ENCODE results near the gene DUSP12. TPM values are rescaled to one million over a fixed set of nuclear protein-coding genes. Genes with fewer than 3 reads are reported as not detected.

DUSP12 gene
- total and polyA plus RNA-seq, 9 of the 15 experiments (the other 6 are each of a cell fraction or from before 2014, with no cell fraction given), result 10.4 to 81.4 (median 43.6) TPM

DNA sequence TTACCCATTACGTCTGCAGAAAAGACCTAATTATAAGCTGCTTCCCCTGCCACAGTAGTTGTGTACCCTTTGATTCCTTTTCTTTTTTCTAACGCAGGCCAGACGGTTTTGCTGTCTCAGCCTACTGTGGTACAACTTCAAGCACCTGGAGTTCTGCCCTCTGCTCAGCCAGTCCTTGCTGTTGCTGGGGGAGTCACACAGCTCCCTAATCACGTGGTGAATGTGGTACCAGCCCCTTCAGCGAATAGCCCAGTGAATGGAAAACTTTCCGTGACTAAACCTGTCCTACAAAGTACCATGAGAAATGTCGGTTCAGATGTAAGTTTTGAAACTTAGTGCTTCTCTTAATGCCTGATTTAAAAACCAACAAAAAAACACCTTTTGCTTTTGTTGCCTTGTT is 52.4 kb downstream of the DUSP12 start (continued):
- TF ChIP-seq, protein P1, sequence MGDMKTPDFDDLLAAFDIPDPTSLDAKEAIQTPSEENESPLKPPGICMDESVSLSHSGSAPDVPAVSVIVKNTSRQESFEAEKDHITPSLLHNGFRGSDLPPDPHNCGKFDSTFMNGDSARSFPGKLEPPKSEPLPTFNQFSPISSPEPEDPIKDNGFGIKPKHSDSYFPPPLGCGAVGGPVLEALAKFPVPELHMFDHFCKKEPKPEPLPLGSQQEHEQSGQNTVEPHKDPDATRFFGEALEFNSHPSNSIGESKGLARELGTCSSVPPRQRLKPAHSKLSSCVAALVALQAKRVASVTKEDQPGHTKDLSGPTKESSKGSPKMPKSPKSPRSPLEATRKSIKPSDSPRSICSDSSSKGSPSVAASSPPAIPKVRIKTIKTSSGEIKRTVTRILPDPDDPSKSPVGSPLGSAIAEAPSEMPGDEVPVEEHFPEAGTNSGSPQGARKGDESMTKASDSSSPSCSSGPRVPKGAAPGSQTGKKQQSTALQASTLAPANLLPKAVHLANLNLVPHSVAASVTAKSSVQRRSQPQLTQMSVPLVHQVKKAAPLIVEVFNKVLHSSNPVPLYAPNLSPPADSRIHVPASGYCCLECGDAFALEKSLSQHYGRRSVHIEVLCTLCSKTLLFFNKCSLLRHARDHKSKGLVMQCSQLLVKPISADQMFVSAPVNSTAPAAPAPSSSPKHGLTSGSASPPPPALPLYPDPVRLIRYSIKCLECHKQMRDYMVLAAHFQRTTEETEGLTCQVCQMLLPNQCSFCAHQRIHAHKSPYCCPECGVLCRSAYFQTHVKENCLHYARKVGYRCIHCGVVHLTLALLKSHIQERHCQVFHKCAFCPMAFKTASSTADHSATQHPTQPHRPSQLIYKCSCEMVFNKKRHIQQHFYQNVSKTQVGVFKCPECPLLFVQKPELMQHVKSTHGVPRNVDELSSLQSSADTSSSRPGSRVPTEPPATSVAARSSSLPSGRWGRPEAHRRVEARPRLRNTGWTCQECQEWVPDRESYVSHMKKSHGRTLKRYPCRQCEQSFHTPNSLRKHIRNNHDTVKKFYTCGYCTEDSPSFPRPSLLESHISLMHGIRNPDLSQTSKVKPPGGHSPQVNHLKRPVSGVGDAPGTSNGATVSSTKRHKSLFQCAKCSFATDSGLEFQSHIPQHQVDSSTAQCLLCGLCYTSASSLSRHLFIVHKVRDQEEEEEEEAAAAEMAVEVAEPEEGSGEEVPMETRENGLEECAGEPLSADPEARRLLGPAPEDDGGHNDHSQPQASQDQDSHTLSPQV (IDR thresholded peaks at IDR 0.05), result no peak
- TF ChIP-seq BRD9 (IDR thresholded peaks at IDR 0.05; ENCODE audit: low read depth, partially characterized antibody), result no peak
- no peak for TF ChIP-seq HNRNPUL1 (IDR thresholded peaks at IDR 0.05; ENCODE audit: low read length)

DNA sequence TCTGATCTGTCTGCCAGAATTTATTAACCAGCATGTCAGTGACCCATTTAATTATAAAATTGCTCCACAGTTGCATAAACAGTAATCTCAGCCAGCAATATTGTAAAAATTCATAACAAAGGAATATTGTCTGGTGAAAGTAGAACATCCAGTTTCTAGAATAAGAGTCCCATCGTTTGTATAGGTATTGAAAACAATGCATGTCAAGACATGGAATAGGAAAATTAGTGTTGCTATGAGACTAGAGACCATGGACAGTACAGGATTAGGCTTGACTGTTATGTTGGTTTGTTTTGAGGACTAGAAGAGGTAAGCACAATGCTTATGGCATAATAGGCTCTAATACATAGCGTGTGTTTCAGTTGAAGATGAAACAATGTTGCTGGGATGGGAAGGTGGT is 53.6 kb downstream of the DUSP12 start:
- no TSS peak for BruUV-seq (replicated peaks)
- no peaks in the 10 kb centered on the region for H3K9me3 ChIP-seq (replicated peaks; ENCODE audit: control insufficient read depth, insufficient read depth, low read depth, low read length)
- no peak overlapping the region for H3K9ac ChIP-seq (ENCODE audit: insufficient read depth in 1 of 2, low read depth in 2 of 2, low read length in 2 of 2)
- H3K27me3 ChIP-seq (ENCODE audit: control insufficient read depth in 2 of 2, insufficient read depth in 2 of 2, low read length in 2 of 2), result no peaks in the 10 kb centered on the region
- ChIA-PET CTCF (ENCODE audit: low intra/inter-chr PET ratio) (no interaction called here), POLR2A (interaction anchor here (0.6 kb wide), 1 partner anchor 9 kb away, joined by 3 read pairs; no protein-coding TSS in a partner anchor)
- ATAC-seq, result no peak
- H3K27ac ChIP-seq (ENCODE audit: extremely low read depth, low read depth, low read length), result no peak overlapping the region
- H3K79me2 ChIP-seq (ENCODE audit: control insufficient read depth, insufficient read depth, low read length), result no peaks in the 10 kb centered on the region
- intact Hi-C loops (cut with micrococcal nuclease) (no loop called here), in situ Hi-C loops (cut with MboI) (no loop called here)
- H3K36me3 ChIP-seq (ENCODE audit: control insufficient read depth, insufficient read depth, low read length), result peaks cover 53% of the 10 kb centered on the region
- no peak overlapping the region for H3K4me2 ChIP-seq (ENCODE audit: insufficient read depth, low read length)
- FAIRE-seq, result no peak
- no peaks in the 10 kb centered on the region for H3K9me1 ChIP-seq (ENCODE audit: control insufficient read depth, insufficient read depth, low read length)
- 88% methylated on average over 2 of the region's 2 CpGs for WGBS (ENCODE audit: insufficient coverage, low coverage, missing lambda C conversion rate)
- no peak overlapping the region for H2AFZ ChIP-seq (ENCODE audit: low read depth, low read length)
- no peak overlapping the region for H3K4me3 ChIP-seq
- H3K4me1 ChIP-seq (replicated peaks in 1 of 2; ENCODE audit: control insufficient read depth in 2 of 2, insufficient read depth in 2 of 2, low read length in 2 of 2), result no peaks in the 10 kb centered on the region
- no peak for DNase-seq (ENCODE audit: extremely low read depth in 1 of 4, low spot score in 3 of 4)
- no peaks in the 10 kb centered on the region for H4K20me1 ChIP-seq (replicated peaks; ENCODE audit: control insufficient read depth, insufficient read depth, low read length)
- TF ChIP-seq EWSR1 (IDR thresholded peaks at IDR 0.05; ENCODE audit: borderline replicate concordance, low read depth, partially characterized antibody) (no peak), CAMTA2 (CRISPR knock-in tag; conservative IDR thresholded peaks at IDR 0.05) (no peak)
- TF ChIP-seq, protein P2, sequence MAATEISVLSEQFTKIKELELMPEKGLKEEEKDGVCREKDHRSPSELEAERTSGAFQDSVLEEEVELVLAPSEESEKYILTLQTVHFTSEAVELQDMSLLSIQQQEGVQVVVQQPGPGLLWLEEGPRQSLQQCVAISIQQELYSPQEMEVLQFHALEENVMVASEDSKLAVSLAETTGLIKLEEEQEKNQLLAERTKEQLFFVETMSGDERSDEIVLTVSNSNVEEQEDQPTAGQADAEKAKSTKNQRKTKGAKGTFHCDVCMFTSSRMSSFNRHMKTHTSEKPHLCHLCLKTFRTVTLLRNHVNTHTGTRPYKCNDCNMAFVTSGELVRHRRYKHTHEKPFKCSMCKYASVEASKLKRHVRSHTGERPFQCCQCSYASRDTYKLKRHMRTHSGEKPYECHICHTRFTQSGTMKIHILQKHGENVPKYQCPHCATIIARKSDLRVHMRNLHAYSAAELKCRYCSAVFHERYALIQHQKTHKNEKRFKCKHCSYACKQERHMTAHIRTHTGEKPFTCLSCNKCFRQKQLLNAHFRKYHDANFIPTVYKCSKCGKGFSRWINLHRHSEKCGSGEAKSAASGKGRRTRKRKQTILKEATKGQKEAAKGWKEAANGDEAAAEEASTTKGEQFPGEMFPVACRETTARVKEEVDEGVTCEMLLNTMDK (IDR thresholded peaks at IDR 0.05; ENCODE audit: borderline replicate concordance, insufficient read depth, low read depth, low read length, poor library complexity, severe bottlenecking), result no peak
- TF ChIP-seq, protein P3, sequence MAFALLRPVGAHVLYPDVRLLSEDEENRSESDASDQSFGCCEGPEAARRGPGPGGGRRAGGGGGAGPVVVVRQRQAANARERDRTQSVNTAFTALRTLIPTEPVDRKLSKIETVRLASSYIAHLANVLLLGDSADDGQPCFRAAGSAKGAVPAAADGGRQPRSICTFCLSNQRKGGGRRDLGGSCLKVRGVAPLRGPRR (CRISPR knock-in tag; IDR thresholded peaks at IDR 0.05), result no peak
- TF ChIP-seq, protein P4, sequence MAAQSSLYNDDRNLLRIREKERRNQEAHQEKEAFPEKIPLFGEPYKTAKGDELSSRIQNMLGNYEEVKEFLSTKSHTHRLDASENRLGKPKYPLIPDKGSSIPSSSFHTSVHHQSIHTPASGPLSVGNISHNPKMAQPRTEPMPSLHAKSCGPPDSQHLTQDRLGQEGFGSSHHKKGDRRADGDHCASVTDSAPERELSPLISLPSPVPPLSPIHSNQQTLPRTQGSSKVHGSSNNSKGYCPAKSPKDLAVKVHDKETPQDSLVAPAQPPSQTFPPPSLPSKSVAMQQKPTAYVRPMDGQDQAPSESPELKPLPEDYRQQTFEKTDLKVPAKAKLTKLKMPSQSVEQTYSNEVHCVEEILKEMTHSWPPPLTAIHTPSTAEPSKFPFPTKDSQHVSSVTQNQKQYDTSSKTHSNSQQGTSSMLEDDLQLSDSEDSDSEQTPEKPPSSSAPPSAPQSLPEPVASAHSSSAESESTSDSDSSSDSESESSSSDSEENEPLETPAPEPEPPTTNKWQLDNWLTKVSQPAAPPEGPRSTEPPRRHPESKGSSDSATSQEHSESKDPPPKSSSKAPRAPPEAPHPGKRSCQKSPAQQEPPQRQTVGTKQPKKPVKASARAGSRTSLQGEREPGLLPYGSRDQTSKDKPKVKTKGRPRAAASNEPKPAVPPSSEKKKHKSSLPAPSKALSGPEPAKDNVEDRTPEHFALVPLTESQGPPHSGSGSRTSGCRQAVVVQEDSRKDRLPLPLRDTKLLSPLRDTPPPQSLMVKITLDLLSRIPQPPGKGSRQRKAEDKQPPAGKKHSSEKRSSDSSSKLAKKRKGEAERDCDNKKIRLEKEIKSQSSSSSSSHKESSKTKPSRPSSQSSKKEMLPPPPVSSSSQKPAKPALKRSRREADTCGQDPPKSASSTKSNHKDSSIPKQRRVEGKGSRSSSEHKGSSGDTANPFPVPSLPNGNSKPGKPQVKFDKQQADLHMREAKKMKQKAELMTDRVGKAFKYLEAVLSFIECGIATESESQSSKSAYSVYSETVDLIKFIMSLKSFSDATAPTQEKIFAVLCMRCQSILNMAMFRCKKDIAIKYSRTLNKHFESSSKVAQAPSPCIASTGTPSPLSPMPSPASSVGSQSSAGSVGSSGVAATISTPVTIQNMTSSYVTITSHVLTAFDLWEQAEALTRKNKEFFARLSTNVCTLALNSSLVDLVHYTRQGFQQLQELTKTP (IDR thresholded peaks at IDR 0.05; ENCODE audit: low read depth in 1 of 2, partially characterized antibody in 2 of 2), result no peak
